Measurements from ENCODE around the gene NOL11.

DNA sequence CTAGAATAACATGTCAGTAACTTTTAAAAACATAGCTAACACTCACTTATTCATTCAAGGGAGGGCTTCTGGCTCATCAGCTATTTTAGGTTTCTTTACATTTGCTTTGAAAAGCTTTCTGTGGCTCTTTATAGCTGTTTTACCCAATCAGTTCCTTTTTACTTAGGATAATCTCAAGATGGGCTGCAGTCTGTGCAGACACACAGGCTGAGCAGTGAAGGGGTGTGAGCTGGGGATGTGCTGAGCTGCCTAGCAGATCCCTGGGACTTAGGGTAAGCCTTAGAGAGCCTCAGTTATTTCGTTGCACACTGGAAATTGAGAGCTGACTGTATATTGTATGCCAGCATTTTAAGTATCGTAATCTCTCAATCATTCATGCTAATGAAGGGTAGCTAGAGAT lies 30.2 kb upstream of the NOL11 start:
- TF ChIP-seq CTCF (IDR thresholded peaks at IDR 0.05; ENCODE audit: insufficient read depth, low read length, poor library complexity, severe bottlenecking): no peak
- TF ChIP-seq EZH2phosphoT487 (conservative IDR thresholded peaks at IDR 0.05; ENCODE audit: low read length): no peak

All from SU-DHL-6 (cell line).